ENCODE results near the gene OSBPL1A. TPM values are rescaled to one million over a fixed set of nuclear protein-coding genes. Genes with fewer than 3 reads are reported as not detected.
"Not testable (repeated sequence)": the region's sequence is repeated elsewhere in the genome, so short reads cannot be mapped to it uniquely, and the experiment has no call there.

Gene OSBPL1A
- total RNA-seq, 4 donors from 2014 or later, result 31.0 to 42.2 (median 32.4) TPM

GRCh38 chr18:24388957-24389356 is 8.7 kb downstream of the OSBPL1A start:
- 65% methylated on average over 3 of the region's 3 CpGs for WGBS
- DNase-seq (ENCODE audit: low spot score in 2 of 2), result no peak

GRCh38 chr18:24386681-24387080 is 10.9 kb downstream of the OSBPL1A start:
- H3K36me3 ChIP-seq, result no peaks in the 10 kb centered on the region
- 89% methylated on average over 6 of the region's 6 CpGs for WGBS
- H3K4me1 ChIP-seq, result no peaks in the 10 kb centered on the region
- DNase-seq (ENCODE audit: low spot score in 2 of 2), result no peak
- no peaks in the 10 kb centered on the region for H3K9me3 ChIP-seq
- H3K27me3 ChIP-seq, result no peaks in the 10 kb centered on the region
- TF ChIP-seq POLR2AphosphoS5 (IDR thresholded peaks at IDR 0.05) (no peak), POLR2A (IDR thresholded peaks at IDR 0.05) (no peak), EP300 (IDR thresholded peaks at IDR 0.05) (no peak), CTCF (IDR thresholded peaks at IDR 0.05) (no peak)
- H3K27ac ChIP-seq, result no peak overlapping the region
- H3K4me3 ChIP-seq, result no peak overlapping the region

More at GRCh38 chr18:24388957-24389356, 8.7 kb downstream of the OSBPL1A start:
- Histone ChIP-seq H3K9me3 (no peaks in the 10 kb centered on the region), H3K4me3 (no peak overlapping the region), H3K36me3 (no peaks in the 10 kb centered on the region), H3K4me1 (no peaks in the 10 kb centered on the region), H3K27me3 (no peaks in the 10 kb centered on the region), H3K27ac (no peak overlapping the region)
- TF ChIP-seq POLR2A (IDR thresholded peaks at IDR 0.05) (no peak), EP300 (IDR thresholded peaks at IDR 0.05) (no peak), CTCF (IDR thresholded peaks at IDR 0.05) (no peak), POLR2AphosphoS5 (IDR thresholded peaks at IDR 0.05) (no peak)

GRCh38 chr18:24381126-24381525 is 16.5 kb downstream of the OSBPL1A start:
- no peaks in the 10 kb centered on the region for H3K9me3 ChIP-seq
- TF ChIP-seq POLR2AphosphoS5 (IDR thresholded peaks at IDR 0.05) (no peak), EP300 (IDR thresholded peaks at IDR 0.05) (no peak), CTCF (IDR thresholded peaks at IDR 0.05) (no peak), POLR2A (IDR thresholded peaks at IDR 0.05) (no peak)
- no peak overlapping the region for H3K27ac ChIP-seq
- H3K4me3 ChIP-seq, result no peak overlapping the region
- 88% methylated on average over 1 of the region's 1 CpG for WGBS
- H3K36me3 ChIP-seq, result peaks cover 11% of the 10 kb centered on the region
- H3K4me1 ChIP-seq, result no peaks in the 10 kb centered on the region
- H3K27me3 ChIP-seq, result no peaks in the 10 kb centered on the region
- no peak for DNase-seq (ENCODE audit: low spot score in 2 of 2)

- TF ChIP-seq POLR2AphosphoS5 (IDR thresholded peaks at IDR 0.05) (no peak), CTCF (IDR thresholded peaks at IDR 0.05) (no peak), EP300 (IDR thresholded peaks at IDR 0.05) (no peak)
- H3K36me3 ChIP-seq, result peaks cover 18% of the 10 kb centered on the region
- no peak overlapping the region for H3K27ac ChIP-seq
- WGBS, result 95% methylated on average over 6 of the region's 6 CpGs
- H3K27me3 ChIP-seq, result no peaks in the 10 kb centered on the region
- no peak for DNase-seq (ENCODE audit: low spot score in 2 of 2)
- H3K4me1 ChIP-seq, result no peaks in the 10 kb centered on the region
- no peaks in the 10 kb centered on the region for H3K9me3 ChIP-seq
- H3K4me3 ChIP-seq, result no peak overlapping the region
These were observed 17.4 kb downstream of the OSBPL1A start for GRCh38 chr18:24380163-24380747.

- no peaks in the 10 kb centered on the region for H3K4me1 ChIP-seq
- H3K9me3 ChIP-seq, result no peaks in the 10 kb centered on the region
- no peak overlapping the region for H3K27ac ChIP-seq
- H3K4me3 ChIP-seq, result no peak overlapping the region
- TF ChIP-seq POLR2A (IDR thresholded peaks at IDR 0.05), result no peak
- no peak for TF ChIP-seq CTCF (IDR thresholded peaks at IDR 0.05)
- no peak for TF ChIP-seq EP300 (IDR thresholded peaks at IDR 0.05)
- no peak for TF ChIP-seq POLR2AphosphoS5 (IDR thresholded peaks at IDR 0.05)
- peaks cover 18% of the 10 kb centered on the region for H3K36me3 ChIP-seq
- no peaks in the 10 kb centered on the region for H3K27me3 ChIP-seq
- DNase-seq (ENCODE audit: low spot score in 2 of 2), result no peak
- 86% methylated on average over 1 of the region's 1 CpG for WGBS
These were observed 19.0 kb downstream of the OSBPL1A start for GRCh38 chr18:24378598-24378997.

- H3K27ac ChIP-seq; H3K4me3 ChIP-seq; H3K4me1 ChIP-seq; H3K27me3 ChIP-seq; DNase-seq (ENCODE audit: low spot score in 2 of 2); H3K9me3 ChIP-seq: not testable (repeated sequence)
- peaks cover 21% of the 10 kb centered on the region for H3K36me3 ChIP-seq
- WGBS, result 96% methylated on average over 5 of the region's 23 CpGs
These were observed 21.1 kb downstream of the OSBPL1A start for GRCh38 chr18:24376531-24376930.

Data from suprapubic skin (tissue), 4 donors.